Heart right ventricle (tissue), 16 donors: ENCODE measurements around the gene STARD6. TPM values are rescaled to one million over a fixed set of nuclear protein-coding genes. Genes with fewer than 3 reads are reported as not detected.
"Not testable (repeated sequence)": the region's sequence is repeated elsewhere in the genome, so short reads cannot be mapped to it uniquely, and the experiment has no call there.

Experiments
- ATAC-seq, 8 donors: fragments of 200-7000 bp; cut with Tn5 transposase; one replicate each; pipeline ENCODE4 v1.9.1; 2020; ENCODE audit warnings: mild to moderate bottlenecking in 8 of 8, moderate library complexity in 8 of 8, moderate number of reproducible peaks in 1 of 8
- DNase-seq, 2 donors: peaks; one replicate each; pipeline ENCODE4 v3.0.0-alpha.2; 2020
- H3K27ac ChIP-seq, 10 donors: fragments of 200-600 bp; sonication (generic) in 2 of 10; one replicate each; pipeline versions ENCODE4 v1.5.0 to v1.8.0; 2020 to 2022; ENCODE audit warnings: mild to moderate bottlenecking in 3 of 10
- H3K27me3 ChIP-seq, 7 donors: fragments of 200-600 bp; one replicate each; pipeline ENCODE4 v1.8.0; 2021 to 2022; ENCODE audit warnings: mild to moderate bottlenecking in 2 of 7
- H3K36me3 ChIP-seq, 9 donors: fragments of 200-600 bp; sonication (generic) in 1 of 9; one replicate each; pipeline versions ENCODE4 v1.5.0 to v1.8.0; 2020 to 2022; ENCODE audit warnings: mild to moderate bottlenecking in 2 of 9
- H3K4me1 ChIP-seq, 9 donors: fragments of 200-600 bp; sonication (generic) in 1 of 9; one replicate each; pipeline versions ENCODE4 v1.5.0 to v1.8.0; 2020 to 2022; ENCODE audit warnings: mild to moderate bottlenecking in 4 of 9
- H3K4me3 ChIP-seq, 10 donors: fragments of 200-600 bp; sonication (generic) in 2 of 10; one replicate each; pipeline versions ENCODE4 v1.5.0 to v1.8.0; 2020 to 2022; ENCODE audit warnings: mild to moderate bottlenecking in 7 of 10, moderate library complexity in 2 of 10
- H3K9me3 ChIP-seq, 11 donors: fragments of 200-600 bp in 10 of 11; sonication (generic) in 2 of 11; one replicate each; pipeline versions ENCODE4 v1.5.0 to v1.8.0; 2013 to 2022; ENCODE audit warnings: mild to moderate bottlenecking in 2 of 11, control low read depth in 1 of 11, moderate library complexity in 1 of 11
- CTCF ChIP-seq, 9 donors: fragments of 200-600 bp; sonication (generic) in 2 of 9; IDR thresholded peaks; one replicate each; pipeline versions ENCODE4 v1.5.0 to v1.8.0; 2021 to 2022; ENCODE audit warnings: antibody characterized with exemption in 9 of 9, mild to moderate bottlenecking in 5 of 9, moderate library complexity in 1 of 9
- WGBS, 2 donors: extraction: QIAGEN DNeasy Blood & Tissue Kit; methylation state at CpG; one replicate each; pipeline ENCODE4 v1.1.7; 2013; ENCODE audit warnings: inconsistent platforms in 1 of 2; 5-methylcytosine and 5-hydroxymethylcytosine counted together
- intact Hi-C, 10 donors: fragments of 100-400 bp; cut with DNase I; formaldehyde crosslinking; loops; one replicate each; pipeline versions ENCODE4 v1.11.1 to v1.14.2; 2022
- polyA plus RNA-seq, 2 donors: library from polyadenylated mRNA; stranded (reverse); fragments of 200-250 nt; gene quantifications; one replicate each; pipeline ENCODE4 v1.2.3, GENCODE V29; 2013
- total RNA-seq, 10 donors: library from RNA; stranded (reverse); fragmentation: NEBNext Ultra II Directional in 3 of 10; extraction: Animal tissue kit (Norgen Biotek cat#: 25700) in 3 of 10; gene quantifications; one replicate each; pipeline versions ENCODE4 v1.2.1 to v1.2.4, GENCODE V29; 2021 to 2023
- donor health status: Arrhythmogenic right ventricular cardiomyopathy.
- donor health status: ischemic (EF 13 %, LVEDD 7.1; RV severe dilation, severe dysfunction).
- donor health status: healthy with polysubstance abuse.
- donor health status: DM: no; HTN: yes; CAD: no.
- donor health status: DM: no; HTN: no; CAD: no.
- donor health status: ischemic (EF 25% LVEDD 6.9; RV normal size, moderate dysfunction).
- donor health status: ischemic (EF 25% LVEDD 5.7; RV mildly dilated, moderate dysfunction).
- donor health status: healthy.
- donor health status: DM: yes; HTN: yes; CAD: no.
- donor health status: Ischemic cardiomyopathy.
- donor health status: ischemic (EF 35%, LVEDD 5.7; RV mildly dilated, moderate dysfunction).
- donor health status: nonischemic (EF 11% LVEDD 7.7; RV severe dilation, severe dysfunction).
- donor health status: DM: yes; HTN: yes; CAD: no.
- donor health status: PGD.
- donor health status: ischemic (EF 29% LVEDD 5.4; RV normal size, mild dysfunction).
- donor health status: nonischemic (EF 23%, LVEDD 6.1; RV moderate dilation, normal function).

STARD6 gene
- total and polyA plus RNA-seq, 12 donors: 0.47 TPM; not detected in 11

- no peak overlapping the region for H3K4me3 ChIP-seq
- peaks cover 0 to 7% (median 0%) of the 10 kb centered on the region in 9 donors for H3K4me1 ChIP-seq
- H3K27ac ChIP-seq: no peak overlapping the region
- no peak for DNase-seq
- no peaks in the 10 kb centered on the region for H3K36me3 ChIP-seq
- 88 to 89% methylated on average over 3 of the region's 3 CpGs for WGBS, 2 donors
- H3K27me3 ChIP-seq: no peaks in the 10 kb centered on the region
- no peak for TF ChIP-seq CTCF (IDR thresholded peaks at IDR 0.05)
- H3K9me3 ChIP-seq: no peaks in the 10 kb centered on the region
- intact Hi-C loops: no loop called here
- no peak for ATAC-seq
These were observed 30.0 kb upstream of the STARD6 start for GRCh38 chr18:54387631-54388030.

GRCh38 chr18:54386800-54387495, 29.3 kb upstream of the STARD6 start:
- ATAC-seq, DNase-seq, H3K27me3 ChIP-seq, H3K4me3 ChIP-seq, H3K27ac ChIP-seq, H3K9me3 ChIP-seq, intact Hi-C loops, H3K36me3 ChIP-seq, H3K4me1 ChIP-seq: not testable (repeated sequence)
- 96 to 98% methylated on average over 23 of the region's 23 CpGs for WGBS, 2 donors

GRCh38 chr18:54386043-54386442, 28.4 kb upstream of the STARD6 start:
- DNase-seq (no peak), ATAC-seq (no peak)
- H3K27ac ChIP-seq: no peak overlapping the region
- 51 to 72% methylated on average over 4 of the region's 4 CpGs for WGBS, 2 donors
- H3K4me1 ChIP-seq: peaks cover 0 to 7% (median 0%) of the 10 kb centered on the region in 9 donors
- intact Hi-C loops: no loop called here
- no peak overlapping the region for H3K4me3 ChIP-seq
- no peaks in the 10 kb centered on the region for H3K9me3 ChIP-seq
- H3K36me3 ChIP-seq: peaks cover 0 to 2% (median 0%) of the 10 kb centered on the region in 9 donors
- no peak for TF ChIP-seq CTCF (IDR thresholded peaks at IDR 0.05)
- no peaks in the 10 kb centered on the region for H3K27me3 ChIP-seq

GRCh38 chr18:54382733-54383252, 25.1 kb upstream of the STARD6 start:
- ATAC-seq: no peak
- intact Hi-C loops: no loop called here

More at GRCh38 chr18:54382733-54383252, 25.1 kb upstream of the STARD6 start:
- WGBS, 2 donors: 85 to 86% methylated on average over 8 of the region's 8 CpGs
- no peak overlapping the region for H3K27ac ChIP-seq
- H3K9me3 ChIP-seq: no peaks in the 10 kb centered on the region
- peaks cover 0 to 7% (median 0%) of the 10 kb centered on the region in 9 donors for H3K36me3 ChIP-seq
- no peak for DNase-seq
- no peaks in the 10 kb centered on the region for H3K4me1 ChIP-seq
- TF ChIP-seq CTCF (IDR thresholded peaks at IDR 0.05): no peak
- no peak overlapping the region for H3K4me3 ChIP-seq
- no peaks in the 10 kb centered on the region for H3K27me3 ChIP-seq
